DOHH2 (cell line): ENCODE results near the gene GNG12.
A peak's percentile ranks its signal among the peaks of the same experiment; 100 is the strongest.

Experiments used
- H3F3A ChIP-seq: fragments of 200-600 bp; sonication (generic), shearing (Covaris generic); 2 replicates; pipeline ENCODE4 v1.6.0; 2016; ENCODE audit warnings: antibody characterized with exemption, mild to moderate bottlenecking; ENCODE audit not compliant: control insufficient read depth, insufficient read depth
- H3K27ac ChIP-seq: fragments of 200-600 bp; sonication (generic); 2 replicates; pipeline ENCODE4 v1.5.1; 2014; ENCODE audit warnings: low read depth, mild to moderate bottlenecking, low read length, moderate library complexity
- H3K27me3 ChIP-seq: fragments of 200-600 bp; sonication (generic); 2 replicates; pipeline ENCODE4 v1.6.1; 2014; ENCODE audit warnings: mild to moderate bottlenecking, low read length, mixed read lengths; ENCODE audit not compliant: control insufficient read depth
- H3K36me3 ChIP-seq: fragments of 200-600 bp; sonication (generic); 2 replicates; pipeline ENCODE4 v1.6.1; 2014; ENCODE audit warnings: mild to moderate bottlenecking, low read length, moderate library complexity, mixed read lengths; ENCODE audit not compliant: control insufficient read depth
- H3K4me1 ChIP-seq: fragments of 200-600 bp; sonication (generic); 2 replicates; pipeline ENCODE4 v1.6.1; 2014; ENCODE audit warnings: mild to moderate bottlenecking, low read length, mixed read lengths; ENCODE audit not compliant: control insufficient read depth
- H3K4me2 ChIP-seq: fragments of 200-600 bp; sonication (generic); 2 replicates; pipeline ENCODE4 v1.6.0; 2014; ENCODE audit warnings: mild to moderate bottlenecking, low read length, moderate library complexity
- H3K4me3 ChIP-seq: fragments of 200-600 bp; sonication (generic); 2 replicates; pipeline ENCODE4 v1.5.1; 2014; ENCODE audit warnings: mild to moderate bottlenecking, low read length, mixed read lengths
- H3K79me2 ChIP-seq: fragments of 200-600 bp; sonication (generic); 2 replicates; pipeline ENCODE4 v1.6.1; 2014; ENCODE audit warnings: mild to moderate bottlenecking, low read length, mixed read lengths; ENCODE audit not compliant: control insufficient read depth
- H3K9me2 ChIP-seq: fragments of 200-600 bp; sonication (generic); replicated peaks from 2 replicates; pipeline ENCODE4 v1.6.1; 2014; ENCODE audit warnings: mild to moderate bottlenecking, low read length, mixed read lengths; ENCODE audit not compliant: control insufficient read depth
- H3K9me3 ChIP-seq: fragments of 200-600 bp; sonication (generic); 2 replicates; pipeline ENCODE4 v1.6.1; 2014; ENCODE audit warnings: antibody characterized with exemption, low read length, mixed read lengths; ENCODE audit not compliant: control insufficient read depth, insufficient read depth
- H4K20me1 ChIP-seq: fragments of 200-600 bp; sonication (generic); 2 replicates; pipeline ENCODE4 v1.6.0; 2014; ENCODE audit warnings: low read depth, mild to moderate bottlenecking, antibody characterized with exemption, low read length, moderate library complexity; ENCODE audit not compliant: control insufficient read depth, insufficient read depth
- CTCF ChIP-seq: fragments of 200-600 bp; sonication (generic); IDR thresholded peaks from one replicate; pipeline ENCODE4 v1.5.1; 2014; ENCODE audit warnings: antibody characterized with exemption, mild to moderate bottlenecking, low read depth, low read length; ENCODE audit not compliant: poor library complexity, severe bottlenecking
- EZH2phosphoT487 ChIP-seq: fragments of 200-600 bp; sonication (generic); IDR thresholded peaks from 2 replicates; pipeline ENCODE4 v1.6.1; 2017; ENCODE audit warnings: borderline replicate concordance, mild to moderate bottlenecking, antibody characterized with exemption, low read length, moderate library complexity, mixed read lengths

Gene GNG12

GRCh38 chr1:67830928-67831830 lies 2.1 kb downstream of the GNG12 start:
- Histone ChIP-seq H3K4me2 (peak overlapping the region; percentile 67), H3K4me3 (peak overlapping the region; percentile 64), H3F3A (no peaks in the 10 kb centered on the region), H3K27ac (no peak overlapping the region), H3K4me1 (peaks cover 23% of the 10 kb centered on the region), H3K9me3 (no peaks in the 10 kb centered on the region), H4K20me1 (no peaks in the 10 kb centered on the region), H3K27me3 (peaks cover 24% of the 10 kb centered on the region), H3K9me2 (no peaks in the 10 kb centered on the region), H3K79me2 (no peaks in the 10 kb centered on the region), H3K36me3 (no peaks in the 10 kb centered on the region)
- TF ChIP-seq CTCF: no peak
- no peak for TF ChIP-seq EZH2phosphoT487

- Histone ChIP-seq H3K9me3 (no peaks in the 10 kb centered on the region), H3K4me2 (no peak overlapping the region), H3K36me3 (no peaks in the 10 kb centered on the region), H3K9me2 (no peaks in the 10 kb centered on the region), H3K27ac (no peak overlapping the region), H4K20me1 (no peaks in the 10 kb centered on the region), H3K27me3 (peaks cover 22% of the 10 kb centered on the region), H3F3A (no peaks in the 10 kb centered on the region), H3K79me2 (no peaks in the 10 kb centered on the region), H3K4me1 (peaks cover 23% of the 10 kb centered on the region), H3K4me3 (no peak overlapping the region)
- TF ChIP-seq EZH2phosphoT487: no peak
- TF ChIP-seq CTCF: no peak
Measured at GRCh38 chr1:67830226-67830625, 3.0 kb downstream of the GNG12 start.

GRCh38 chr1:67827688-67828087 lies 5.6 kb downstream of the GNG12 start:
- Histone ChIP-seq H3F3A (no peaks in the 10 kb centered on the region), H3K79me2 (no peaks in the 10 kb centered on the region), H3K27me3 (peaks cover 11% of the 10 kb centered on the region), H3K9me2 (no peaks in the 10 kb centered on the region), H3K27ac (no peak overlapping the region), H3K9me3 (no peaks in the 10 kb centered on the region), H3K4me2 (no peak overlapping the region), H3K36me3 (no peaks in the 10 kb centered on the region), H3K4me3 (no peak overlapping the region), H4K20me1 (no peaks in the 10 kb centered on the region), H3K4me1 (peaks cover 19% of the 10 kb centered on the region)
- no peak for TF ChIP-seq CTCF
- TF ChIP-seq EZH2phosphoT487: no peak
